ENCODE results near the gene CDC23. TPM values are rescaled to one million over a fixed set of nuclear protein-coding genes. Genes with fewer than 3 reads are reported as not detected.
"Not testable (repeated sequence)": the region's sequence is repeated elsewhere in the genome, so short reads cannot be mapped to it uniquely, and the experiment has no call there.

The CDC23 gene
- total and polyA plus RNA-seq, 2 of the 4 experiments (the other 2 are of a cell fraction) = 21.1 to 28.0 TPM

GRCh38 chr5:138252944-138253343, 39.8 kb upstream of the CDC23 start:
- Histone ChIP-seq H3K9me3 (ENCODE audit: control insufficient read depth, insufficient read depth, low read length) (peaks cover 2% of the 10 kb centered on the region; the same call in 1 of the 2 replicates), H3K23ac (ENCODE audit: low read depth, low read length) (no peak overlapping the region), H3K79me1 (ENCODE audit: low read depth in 1 of 2, low read length in 2 of 2) (no peaks in the 10 kb centered on the region), H3K9ac (ENCODE audit: low read depth, low read length) (no peak overlapping the region), H2AFZ (replicated peaks; ENCODE audit: low read length, poor library complexity) (no peak overlapping the region), H2AK9ac (replicated peaks; ENCODE audit: low read depth, low read length, poor library complexity) (no peak overlapping the region), H4K91ac (ENCODE audit: insufficient read depth, low read depth, low read length) (no peak overlapping the region), H4K8ac (ENCODE audit: low read depth in 2 of 2, low read length in 2 of 2) (no peak overlapping the region), H3K9me1 (ENCODE audit: insufficient read depth, low read length) (no peaks in the 10 kb centered on the region), H3K4me1 (ENCODE audit: control insufficient read depth, insufficient read depth, low read length) (no peaks in the 10 kb centered on the region), H3K56ac (ENCODE audit: extremely low read depth, insufficient read depth, low read length) (no peak overlapping the region), H3K14ac (replicated peaks; ENCODE audit: low read depth, low read length) (no peak overlapping the region), H2BK20ac (ENCODE audit: low read depth, low read length) (no peak overlapping the region), H4K20me1 (ENCODE audit: insufficient read depth, low read length) (no peaks in the 10 kb centered on the region), H2AK5ac (ENCODE audit: low read depth, low read length) (no peak overlapping the region), H3K36me3 (ENCODE audit: control insufficient read depth, insufficient read depth, low read length) (no peaks in the 10 kb centered on the region), H4K5ac (ENCODE audit: low read depth, low read length) (no peak overlapping the region), H3K18ac (ENCODE audit: low read depth, low read length) (no peak overlapping the region), H3K27me3 (ENCODE audit: control insufficient read depth, insufficient read depth, low read length) (peaks cover 31% of the 10 kb centered on the region), H2BK5ac (ENCODE audit: low read depth, low read length, poor library complexity, severe bottlenecking) (no peak overlapping the region), H2BK15ac (ENCODE audit: low read depth, low read length) (no peak overlapping the region), H2BK120ac (ENCODE audit: low read depth, low read length) (no peak overlapping the region), H3K27ac (ENCODE audit: insufficient read depth, low read length) (no peak overlapping the region), H3K4me3 (ENCODE audit: insufficient read depth, low read depth, low read length) (no peak overlapping the region), H3K4ac (ENCODE audit: low read depth, low read length) (no peak overlapping the region), H3K4me2 (ENCODE audit: low read depth, low read length) (no peak overlapping the region)
- dilution Hi-C loops (cut with HindIII; ENCODE audit: low sequenced_read_pairs, unreplicated experiment) (no loop called here), intact Hi-C loops (cut with micrococcal nuclease) (no loop called here), in situ Hi-C loops (cut with MboI; ENCODE audit: low sequenced_read_pairs) (no loop called here)
- CTCF ChIA-PET = no interaction called here
- TF ChIP-seq BHLHE40 (IDR thresholded peaks at IDR 0.05; ENCODE audit: low read depth, low read length) = no peak
- POLR2A ChIA-PET (ENCODE audit: unreplicated experiment) = no interaction called here
- no TSS peak for BruUV-seq (replicated peaks)
- DNase-seq = no peak
- WGBS, 2 experiments (ENCODE audit: extremely low coverage in 2 of 2, insufficient read length in 1 of 2) = no CpG with 5 or more reads among the region's 3 CpGs
- ATAC-seq (ENCODE audit: low read depth) = no peak

- ATAC-seq (ENCODE audit: low read depth); H3K9ac ChIP-seq (ENCODE audit: low read depth, low read length); H4K5ac ChIP-seq (ENCODE audit: low read depth, low read length); intact Hi-C loops (cut with micrococcal nuclease); H3K4me3 ChIP-seq (ENCODE audit: insufficient read depth, low read depth, low read length); H3K23ac ChIP-seq (ENCODE audit: low read depth, low read length); H3K18ac ChIP-seq (ENCODE audit: low read depth, low read length); H2BK120ac ChIP-seq (ENCODE audit: low read depth, low read length); H4K8ac ChIP-seq (ENCODE audit: low read depth in 2 of 2, low read length in 2 of 2); H3K9me1 ChIP-seq (ENCODE audit: insufficient read depth, low read length); H2AK5ac ChIP-seq (ENCODE audit: low read depth, low read length); POLR2A ChIA-PET (ENCODE audit: unreplicated experiment); H2BK5ac ChIP-seq (ENCODE audit: low read depth, low read length, poor library complexity, severe bottlenecking); H3K36me3 ChIP-seq (ENCODE audit: control insufficient read depth, insufficient read depth, low read length); H2BK20ac ChIP-seq (ENCODE audit: low read depth, low read length); in situ Hi-C loops (cut with MboI; ENCODE audit: low sequenced_read_pairs); H3K4ac ChIP-seq (ENCODE audit: low read depth, low read length); H3K56ac ChIP-seq (ENCODE audit: extremely low read depth, insufficient read depth, low read length); H3K4me2 ChIP-seq (ENCODE audit: low read depth, low read length); DNase-seq; H3K4me1 ChIP-seq (ENCODE audit: control insufficient read depth, insufficient read depth, low read length); H4K20me1 ChIP-seq (ENCODE audit: insufficient read depth, low read length); H2AK9ac ChIP-seq (replicated peaks; ENCODE audit: low read depth, low read length, poor library complexity); BruUV-seq (replicated peaks); H3K14ac ChIP-seq (replicated peaks; ENCODE audit: low read depth, low read length); H2AFZ ChIP-seq (replicated peaks; ENCODE audit: low read length, poor library complexity); H3K79me1 ChIP-seq (ENCODE audit: low read depth in 1 of 2, low read length in 2 of 2); H2BK15ac ChIP-seq (ENCODE audit: low read depth, low read length); H3K27ac ChIP-seq (ENCODE audit: insufficient read depth, low read length); H4K91ac ChIP-seq (ENCODE audit: insufficient read depth, low read depth, low read length); CTCF ChIA-PET; dilution Hi-C loops (cut with HindIII; ENCODE audit: low sequenced_read_pairs, unreplicated experiment); H3K9me3 ChIP-seq (ENCODE audit: control insufficient read depth, insufficient read depth, low read length): not testable (repeated sequence)
- 100% methylated on average over 1 of the region's 2 CpGs; no CpG with 5 or more reads in 1 of the 2 experiments for WGBS, 2 experiments (ENCODE audit: extremely low coverage in 2 of 2, insufficient read length in 1 of 2)
- peaks cover 28% of the 10 kb centered on the region for H3K27me3 ChIP-seq (ENCODE audit: control insufficient read depth, insufficient read depth, low read length)
Measured at GRCh38 chr5:138247800-138248199, 34.7 kb upstream of the CDC23 start.
